SK-N-SH (cell line): ENCODE measurements around the gene INPP5A.

Experiments
- CTCF ChIP-seq: fragments of 200-600 bp; sonication (generic); IDR thresholded peaks from 2 replicates; pipeline ENCODE4 v1.6.1; 2017; ENCODE audit warnings: antibody characterized with exemption, mild to moderate bottlenecking, moderate library complexity
- POLR2AphosphoS5 ChIP-seq: IDR thresholded peaks from 2 replicates; pipeline ENCODE4 v1.6.1; 2012; ENCODE audit warnings: low read depth, low read length
- RAD21 ChIP-seq: IDR thresholded peaks from 2 replicates; pipeline ENCODE4 v1.6.1; 2012; ENCODE audit warnings: mild to moderate bottlenecking, low read length
- RCOR1 ChIP-seq: fragments of 150-350 bp; IDR thresholded peaks from 2 replicates; pipeline ENCODE4 v1.6.1; 2017; ENCODE audit warnings: antibody characterized with exemption, low read length
- TEAD4 ChIP-seq: IDR thresholded peaks from 2 replicates; pipeline ENCODE4 v1.4.0; 2012; ENCODE audit warnings: mild to moderate bottlenecking, borderline replicate concordance; ENCODE audit not compliant: insufficient read depth

DNA sequence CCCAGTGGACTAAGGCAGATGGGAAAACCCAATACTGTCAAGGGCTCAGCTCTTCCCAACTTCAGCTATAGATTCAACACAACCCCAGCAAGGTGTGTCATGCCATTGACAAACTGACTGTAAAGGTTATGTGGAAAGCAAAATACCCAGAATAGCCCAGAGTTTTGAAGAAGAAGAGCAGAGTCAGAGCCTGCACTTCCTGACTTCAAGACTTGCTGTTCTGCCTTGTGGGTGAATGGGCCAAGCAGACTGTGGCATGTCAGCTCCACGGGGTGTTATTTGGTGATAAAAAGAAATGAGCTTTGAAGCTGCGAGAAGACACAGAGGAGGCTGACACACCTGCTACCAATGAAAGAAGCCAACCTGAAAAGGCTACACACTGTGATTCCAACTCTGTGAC, 158.6 kb downstream of the INPP5A start:
- TF ChIP-seq CTCF (no peak), POLR2AphosphoS5 (no peak), RCOR1 (no peak), TEAD4 (no peak), RAD21 (no peak)
